Stimulated activated CD4-positive, alpha-beta T cell treated with anti-CD3 and anti-CD28 coated beads, TNF-alpha, amount 100 ng/mL, for 4 hours (primary cell): Measurements from ENCODE around the gene EPB41L3.
"Not testable (repeated sequence)": the region's sequence is repeated elsewhere in the genome, so short reads cannot be mapped to it uniquely, and the experiment has no call there.

Source experiments
- DNase-seq, 3 experiments: peaks; one replicate each; pipeline ENCODE4 v3.0.0-alpha.2; 2020; ENCODE audit warnings: low read depth in 3 of 3

Gene EPB41L3

GRCh38 chr18:5496305-5496704 is 47.5 kb downstream of the EPB41L3 start:
- no peak for DNase-seq

DNA sequence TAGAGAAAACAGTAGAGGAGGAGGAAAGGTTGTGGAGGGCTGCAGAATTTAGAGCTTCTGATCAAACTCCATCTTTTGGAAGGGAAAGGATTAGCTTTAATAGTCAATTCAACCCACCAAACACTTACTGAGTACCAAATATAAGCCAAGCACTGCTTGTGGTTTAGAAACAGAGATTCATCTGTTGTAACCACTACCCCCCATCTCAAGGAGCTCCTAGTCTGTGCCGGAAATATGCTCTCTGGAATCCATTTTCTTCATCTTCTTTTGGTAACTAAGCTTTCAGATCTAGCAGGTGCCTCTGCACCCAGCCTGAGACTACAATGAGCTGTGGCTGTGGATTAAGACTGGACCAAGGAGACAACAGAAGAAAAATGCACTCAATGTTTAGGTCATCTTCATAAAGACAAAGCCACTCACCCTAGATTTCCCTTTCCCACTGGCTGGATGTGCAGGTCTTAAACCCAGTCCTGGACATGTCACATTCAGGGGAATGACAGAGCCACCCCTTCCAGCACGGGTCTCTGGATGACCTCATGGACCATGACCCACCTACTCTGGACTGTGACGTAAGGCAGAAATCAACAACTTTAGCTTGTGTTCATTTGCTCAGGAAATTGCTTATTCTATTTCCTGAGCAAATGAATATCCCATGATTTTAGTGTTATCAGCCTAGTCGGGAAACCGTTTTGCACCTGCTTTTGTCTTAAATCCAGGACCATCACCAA is 52.9 kb downstream of the EPB41L3 start:
- no peak for DNase-seq

DNA sequence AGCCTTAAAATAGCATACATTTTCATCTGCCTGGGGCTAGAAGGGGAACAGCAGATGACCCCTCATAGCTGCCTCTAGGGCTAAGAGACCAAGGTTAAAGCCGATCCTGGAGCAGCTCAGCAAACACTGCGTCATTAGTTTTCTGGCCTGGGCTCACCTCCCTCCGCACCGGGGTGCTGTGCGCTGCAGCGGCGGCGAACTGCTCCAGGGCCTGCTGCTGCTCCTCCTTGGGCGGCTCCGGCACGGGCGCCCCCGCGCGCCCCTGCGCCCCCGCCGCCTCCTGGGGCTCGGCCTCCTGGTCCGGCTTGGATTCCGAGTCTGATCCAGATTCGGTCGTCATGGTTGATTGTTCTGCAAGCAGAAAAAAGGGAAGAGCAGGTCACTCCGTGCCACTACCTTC is 55.0 kb downstream of the EPB41L3 start:
- no peak for DNase-seq

DNA sequence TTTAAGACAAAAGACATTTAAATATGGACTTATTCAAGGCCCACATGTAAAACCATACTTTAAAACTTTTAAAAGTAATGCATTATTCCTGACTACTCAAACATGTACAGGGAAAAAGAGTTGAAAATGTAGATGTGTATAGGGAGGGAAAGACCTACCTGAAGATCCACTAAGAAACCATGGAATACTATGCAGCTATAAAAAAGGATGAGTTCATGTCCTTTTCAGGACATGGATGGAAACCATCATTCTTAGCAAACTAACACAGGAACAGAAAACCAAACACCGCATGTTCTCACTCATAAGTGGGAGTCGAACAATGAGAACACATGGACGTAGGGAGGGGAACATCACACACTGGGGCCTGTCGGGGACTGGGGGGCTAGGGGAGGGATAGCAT is 55.8 kb downstream of the EPB41L3 start:
- DNase-seq: not testable (repeated sequence)

DNA sequence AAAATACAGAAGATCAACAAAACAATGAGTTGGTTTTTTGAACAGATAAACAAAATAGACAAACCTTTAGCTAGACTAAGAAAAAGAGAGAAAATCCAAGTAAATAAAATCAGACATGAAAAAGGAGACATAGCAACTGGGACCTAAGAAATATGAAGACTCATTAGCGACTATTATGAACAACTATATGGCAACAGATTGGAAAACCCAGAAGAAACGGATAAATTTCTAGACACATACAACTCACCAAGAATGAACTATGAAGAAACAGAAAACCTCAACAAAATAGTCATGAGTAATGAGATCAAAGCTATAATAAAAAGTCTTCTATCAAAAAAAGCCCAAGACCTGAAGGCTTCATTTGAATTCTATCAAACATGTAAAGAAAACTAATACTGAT is 59.3 kb downstream of the EPB41L3 start:
- DNase-seq: no peak

DNA sequence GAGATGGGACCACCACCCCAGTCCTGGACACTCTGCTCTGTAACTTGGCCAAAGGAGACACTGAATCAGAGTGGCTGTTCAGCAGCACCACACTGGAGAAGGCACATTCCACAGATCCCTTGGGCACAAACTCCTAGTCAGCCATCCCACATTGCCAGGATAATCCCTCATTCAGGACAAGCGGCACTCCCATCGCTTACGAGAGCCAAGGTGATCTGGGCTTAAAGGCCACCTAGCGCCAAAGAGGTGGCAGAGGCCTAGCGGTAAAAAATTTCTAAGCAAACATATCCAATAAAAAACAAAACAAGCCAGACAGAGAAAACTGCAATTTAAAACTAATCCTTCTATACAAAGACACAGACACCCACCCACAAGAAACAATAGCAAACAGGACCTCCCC is 62.2 kb downstream of the EPB41L3 start:
- DNase-seq: no peak

GRCh38 chr18:5478261-5478660 is 65.5 kb downstream of the EPB41L3 start:
- DNase-seq: no peak

DNA sequence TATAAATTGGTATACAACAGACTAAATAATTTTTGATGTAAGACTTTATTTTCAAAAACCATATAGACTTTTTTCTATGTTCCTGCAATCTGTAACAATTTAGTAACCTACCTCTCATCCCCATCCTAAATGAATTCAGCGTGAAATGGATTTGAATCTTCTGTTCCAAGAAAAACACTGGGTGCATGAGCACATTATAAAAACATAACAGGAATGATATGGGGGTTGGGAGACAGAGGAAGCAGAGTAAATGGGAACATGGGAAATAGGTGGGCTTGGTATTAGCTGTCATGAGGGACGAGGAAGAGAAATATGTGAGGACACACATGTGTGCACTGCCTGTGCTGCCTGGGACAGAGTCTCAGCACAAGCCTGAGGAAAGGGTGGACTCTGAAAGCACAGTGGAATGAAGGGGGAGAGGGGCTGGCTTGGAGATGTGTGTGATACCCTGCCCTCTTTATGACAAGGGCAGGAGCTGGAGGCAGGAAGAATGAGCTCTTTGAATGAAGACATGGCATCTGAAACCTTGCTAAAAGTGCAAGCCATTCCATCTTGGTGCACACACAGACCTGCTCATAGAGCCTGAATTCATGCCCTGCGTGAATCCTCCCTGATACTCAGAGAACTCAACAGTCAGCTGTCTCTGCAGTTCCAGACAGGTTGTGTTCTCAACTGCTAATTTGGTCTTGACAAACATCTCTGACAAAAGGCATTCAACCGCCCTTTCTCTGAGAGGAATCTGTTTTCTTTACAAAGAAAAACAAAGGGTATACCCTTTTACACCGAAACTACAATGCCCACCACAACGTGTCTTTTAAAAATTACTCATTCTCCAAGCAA is 66.6 kb downstream of the EPB41L3 start:
- no peak for DNase-seq

GRCh38 chr18:5475267-5475666 is 68.5 kb downstream of the EPB41L3 start:
- DNase-seq: no peak

GRCh38 chr18:5469340-5469739 is 74.5 kb downstream of the EPB41L3 start:
- DNase-seq: no peak

- no peak for DNase-seq
Measured at GRCh38 chr18:5468394-5468793, 75.4 kb downstream of the EPB41L3 start.

GRCh38 chr18:5467671-5468070 is 76.1 kb downstream of the EPB41L3 start:
- no peak for DNase-seq

GRCh38 chr18:5466256-5466655 is 77.5 kb downstream of the EPB41L3 start:
- no peak for DNase-seq

- DNase-seq: no peak
Measured at GRCh38 chr18:5464251-5464650, 79.5 kb downstream of the EPB41L3 start.

- DNase-seq: no peak
Measured at GRCh38 chr18:5463831-5464230, 80.0 kb downstream of the EPB41L3 start.

DNA sequence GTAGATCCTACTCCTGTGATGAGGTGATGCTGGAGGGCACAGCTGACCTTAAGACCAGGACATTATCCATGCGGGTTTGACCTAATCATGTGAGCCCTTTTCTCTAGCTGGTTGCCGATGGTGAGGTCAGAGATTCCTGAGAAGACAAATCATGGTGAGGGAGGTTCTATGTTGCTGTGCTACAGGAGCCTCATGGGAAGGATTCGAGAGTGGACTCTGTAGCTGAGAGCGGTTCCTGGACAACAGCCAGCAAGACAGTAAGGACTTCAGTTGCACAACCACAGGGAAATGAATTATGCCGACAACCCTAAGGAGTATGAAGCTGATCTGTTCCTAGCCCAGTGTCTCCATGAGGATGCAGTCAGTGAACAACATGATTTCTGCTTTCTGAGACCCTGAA is 80.4 kb downstream of the EPB41L3 start:
- no peak for DNase-seq

GRCh38 chr18:5462227-5462626 is 81.6 kb downstream of the EPB41L3 start:
- DNase-seq: no peak

GRCh38 chr18:5461041-5461440 is 82.8 kb downstream of the EPB41L3 start:
- DNase-seq: no peak

DNA sequence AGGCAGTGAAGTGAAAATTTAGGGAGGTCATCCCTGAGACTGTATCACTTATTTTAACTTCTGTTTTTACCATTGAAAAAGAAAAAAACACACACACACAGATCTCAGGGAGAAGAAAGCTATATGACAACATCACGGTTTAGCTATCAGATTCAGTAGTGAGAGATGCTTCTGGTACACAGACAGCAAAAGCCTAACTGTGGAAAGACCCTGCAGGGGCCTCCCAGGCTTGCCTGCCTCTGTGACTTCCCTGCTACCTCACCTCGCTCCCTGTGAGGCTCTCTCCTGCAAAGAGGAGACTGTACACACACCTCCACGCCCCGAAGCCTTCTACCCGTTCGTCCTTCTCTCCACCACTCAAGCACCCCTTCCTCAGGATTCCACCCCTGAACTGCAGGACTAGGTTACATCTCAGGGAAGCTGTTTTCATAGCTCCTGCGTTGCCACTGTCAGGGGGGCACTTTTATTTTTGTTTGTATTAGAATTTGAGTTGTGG is 86.3 kb downstream of the EPB41L3 start:
- DNase-seq: no peak

DNA sequence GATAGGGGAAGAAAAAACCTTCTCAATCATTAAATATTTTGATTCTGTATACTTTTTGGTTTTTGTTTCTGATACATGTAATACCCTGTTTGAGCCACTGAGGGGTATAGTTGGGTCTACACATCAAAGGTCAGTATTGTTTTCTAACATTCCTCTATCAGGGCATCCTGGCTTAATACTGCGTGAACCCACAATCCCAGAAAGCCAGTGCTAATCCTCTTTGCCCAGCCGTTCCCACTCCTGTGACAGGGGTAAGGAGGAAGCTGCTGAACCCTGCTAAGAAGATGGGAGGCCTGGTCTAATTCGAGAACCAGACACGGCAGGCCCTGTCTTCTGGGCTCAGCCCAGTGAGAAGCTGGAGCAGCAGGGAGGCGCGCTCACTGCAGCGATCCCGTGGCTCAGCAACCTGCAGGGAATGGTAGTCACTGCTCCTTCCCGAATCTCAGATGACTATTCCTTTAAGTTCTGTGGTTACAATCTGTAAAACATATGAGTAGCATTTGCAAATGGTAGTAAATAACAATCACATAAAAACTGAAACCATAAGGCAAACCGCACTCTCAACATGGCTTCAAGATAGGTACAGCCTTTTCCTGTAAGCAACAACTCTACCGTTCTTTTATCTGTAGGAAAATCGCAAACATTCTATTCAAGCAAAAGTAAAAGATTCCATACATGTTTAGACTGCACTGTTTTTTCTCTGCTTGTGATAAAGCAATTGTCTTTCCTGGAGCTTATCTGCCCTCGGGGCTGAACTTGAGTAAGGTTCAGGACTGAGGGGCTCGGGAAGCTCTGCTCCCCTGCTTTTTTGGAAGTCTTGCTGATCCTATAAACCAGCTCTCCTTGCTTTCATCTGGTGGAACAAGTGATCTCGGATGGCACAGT is 87.0 kb downstream of the EPB41L3 start:
- DNase-seq: no peak

GRCh38 chr18:5455674-5456073 is 88.1 kb downstream of the EPB41L3 start:
- no peak for DNase-seq

DNA sequence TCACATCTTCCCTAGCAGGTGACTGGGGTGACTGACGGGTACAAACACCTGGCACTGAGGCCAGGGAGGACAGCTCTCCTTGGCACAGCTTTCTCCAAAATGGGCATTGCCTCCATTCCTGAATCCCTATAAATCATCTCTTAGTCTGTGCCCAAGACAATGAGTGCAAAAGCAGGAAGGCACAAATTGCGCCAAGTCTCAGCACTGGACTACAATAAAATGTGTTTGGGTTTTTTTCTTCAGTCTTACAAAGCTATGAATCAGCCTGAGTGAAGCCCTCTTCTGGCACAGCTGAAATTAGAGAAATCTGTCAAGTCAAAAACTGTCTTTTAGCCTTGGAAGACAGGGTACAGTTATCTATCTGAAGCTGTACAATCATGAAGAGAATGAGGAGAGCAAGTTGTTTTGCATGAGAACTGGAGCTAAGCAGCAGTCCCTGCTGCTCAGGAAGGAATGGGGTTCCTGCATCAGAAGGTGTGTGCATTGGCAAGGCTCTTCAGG is 90.8 kb downstream of the EPB41L3 start:
- no peak for DNase-seq
